ENCODE data around the gene PDE3B.

The PDE3B gene

GRCh38 chr11:14886513-14886912 lies 242.9 kb downstream of the PDE3B start:
- no peak for DNase-seq (ENCODE audit: low read depth)

- DNase-seq (ENCODE audit: low read depth): peak; percentile 74
These were observed 247.8 kb downstream of the PDE3B start for GRCh38 chr11:14891143-14892035.

- DNase-seq (ENCODE audit: low read depth): peak; percentile 82
These were observed 248.5 kb downstream of the PDE3B start, which contains the start of gene CYP2R1 for GRCh38 chr11:14892036-14892556. CYP2R1 (minus strand) TSS chr11:14892231; CDS start chr11:14892205, 26 bp downstream.

- DNase-seq (ENCODE audit: low read depth): no peak
These were observed 249.0 kb downstream of the PDE3B start for GRCh38 chr11:14892577-14892976.

GRCh38 chr11:14894657-14895598 lies 251.3 kb downstream of the PDE3B start:
- DNase-seq (ENCODE audit: low read depth): no peak

- DNase-seq (ENCODE audit: low read depth): no peak
These were observed 254.8 kb downstream of the PDE3B start for GRCh38 chr11:14898355-14898754.

GRCh38 chr11:14898906-14899305 lies 255.3 kb downstream of the PDE3B start:
- no peak for DNase-seq (ENCODE audit: low read depth)

GRCh38 chr11:14902650-14903350 lies 259.2 kb downstream of the PDE3B start:
- no peak for DNase-seq (ENCODE audit: low read depth)

- peak; percentile 51 for DNase-seq (ENCODE audit: low read depth)
These were observed 261.1 kb downstream of the PDE3B start for GRCh38 chr11:14904745-14905103.

GRCh38 chr11:14905104-14906033 lies 261.8 kb downstream of the PDE3B start:
- DNase-seq (ENCODE audit: low read depth): peak; percentile 49

- no peak for DNase-seq (ENCODE audit: low read depth)
These were observed 263.0 kb downstream of the PDE3B start for GRCh38 chr11:14906578-14906977.

- DNase-seq (ENCODE audit: low read depth): no peak
These were observed 263.4 kb downstream of the PDE3B start for GRCh38 chr11:14906993-14907392.

GRCh38 chr11:14907411-14908213 lies 264.0 kb downstream of the PDE3B start:
- peak; percentile 56 for DNase-seq (ENCODE audit: low read depth)

GRCh38 chr11:14908214-14908880 lies 264.7 kb downstream of the PDE3B start:
- DNase-seq (ENCODE audit: low read depth): no peak

GRCh38 chr11:14914536-14914935 lies 270.9 kb downstream of the PDE3B start:
- DNase-seq (ENCODE audit: low read depth): no peak

GRCh38 chr11:14916403-14916802 lies 272.8 kb downstream of the PDE3B start:
- DNase-seq (ENCODE audit: low read depth): no peak

Measured in T-helper 22 cell (primary cell).